Astrocyte of the hippocampus (primary cell): ENCODE measurements around the gene SLC9A2.

Experiments
- DNase-seq: peaks from one replicate; pipeline ENCODE4 v3.0.0; 2011; ENCODE audit warnings: low read depth, low spot score

Gene SLC9A2

DNA sequence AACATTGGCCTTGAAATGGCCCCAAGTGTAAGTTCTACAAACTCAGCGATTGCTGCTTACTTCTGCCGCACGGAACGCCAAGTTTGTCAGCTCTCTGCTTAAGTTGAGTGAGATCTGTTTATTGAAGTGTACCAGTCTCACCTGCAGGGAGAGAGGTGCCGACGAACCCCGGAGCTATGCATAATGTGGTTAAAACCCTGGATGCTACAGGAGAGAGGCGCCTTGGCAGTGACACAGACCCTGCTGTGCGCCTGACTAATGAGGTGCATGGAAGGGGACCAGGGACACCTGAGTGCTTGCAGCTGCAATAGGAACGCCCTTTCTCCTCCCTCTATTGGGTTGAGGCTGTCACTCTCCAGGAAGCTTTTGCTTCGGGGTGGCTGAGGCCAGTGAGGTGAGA lies 979 bp downstream of the SLC9A2 start:
- no peak for DNase-seq

DNA sequence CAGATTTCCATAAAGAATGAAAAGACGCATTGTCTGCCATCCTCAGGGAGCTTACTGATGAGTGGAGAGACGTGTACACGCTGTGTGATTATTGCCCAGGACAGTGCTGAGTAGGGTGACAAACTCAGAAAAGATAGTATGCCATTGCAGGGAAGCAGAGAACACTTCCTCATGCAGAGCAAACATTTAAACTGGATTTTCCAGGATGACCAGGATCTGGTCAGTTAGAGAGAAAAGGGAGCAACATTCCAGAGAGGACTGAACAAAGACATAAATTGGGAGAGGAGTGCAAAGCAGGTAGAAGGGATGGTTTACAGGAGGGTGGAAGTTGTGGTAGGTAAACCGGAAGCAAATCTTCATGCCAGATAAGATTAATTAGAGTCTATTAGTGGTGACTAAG lies 2.3 kb downstream of the SLC9A2 start:
- no peak for DNase-seq

DNA sequence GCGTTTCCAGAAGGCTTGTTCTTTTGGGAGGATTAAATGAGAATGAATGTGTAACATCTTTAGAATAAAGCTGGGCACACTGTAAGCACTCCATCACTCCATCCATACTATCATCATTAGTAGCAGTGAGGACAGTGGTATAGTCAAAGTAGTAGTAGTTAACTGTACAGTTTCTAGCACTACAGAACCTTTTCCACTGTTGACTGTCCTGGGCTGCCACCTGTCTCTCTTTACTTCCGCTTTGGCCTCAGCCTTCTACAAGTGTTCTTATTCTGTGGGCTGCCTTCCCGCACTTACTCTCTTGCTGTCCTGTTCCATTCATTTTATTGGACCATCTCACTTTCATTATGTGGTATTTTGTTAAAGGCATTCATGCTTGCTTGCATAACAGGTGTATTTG lies 3.3 kb downstream of the SLC9A2 start:
- DNase-seq, result no peak

DNA sequence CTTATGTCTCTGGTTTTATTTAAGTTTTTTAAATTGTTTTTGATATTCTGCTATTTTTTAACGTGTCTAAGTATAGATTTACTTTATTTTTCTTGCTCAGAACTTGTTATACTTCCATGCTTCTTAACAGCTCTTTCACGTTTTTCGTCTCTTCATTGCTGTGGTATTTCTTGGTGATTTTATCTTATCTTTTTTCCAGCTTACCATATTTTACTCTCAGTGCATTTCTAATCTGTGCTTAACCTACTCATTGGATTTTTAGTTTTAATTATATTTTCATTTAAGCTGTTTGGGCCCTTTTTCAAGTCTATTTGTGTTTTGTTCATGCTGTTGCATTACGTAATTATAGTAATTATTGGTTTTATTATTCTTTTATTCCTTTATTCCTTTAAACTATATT lies 11.1 kb downstream of the SLC9A2 start:
- DNase-seq, result no peak

DNA sequence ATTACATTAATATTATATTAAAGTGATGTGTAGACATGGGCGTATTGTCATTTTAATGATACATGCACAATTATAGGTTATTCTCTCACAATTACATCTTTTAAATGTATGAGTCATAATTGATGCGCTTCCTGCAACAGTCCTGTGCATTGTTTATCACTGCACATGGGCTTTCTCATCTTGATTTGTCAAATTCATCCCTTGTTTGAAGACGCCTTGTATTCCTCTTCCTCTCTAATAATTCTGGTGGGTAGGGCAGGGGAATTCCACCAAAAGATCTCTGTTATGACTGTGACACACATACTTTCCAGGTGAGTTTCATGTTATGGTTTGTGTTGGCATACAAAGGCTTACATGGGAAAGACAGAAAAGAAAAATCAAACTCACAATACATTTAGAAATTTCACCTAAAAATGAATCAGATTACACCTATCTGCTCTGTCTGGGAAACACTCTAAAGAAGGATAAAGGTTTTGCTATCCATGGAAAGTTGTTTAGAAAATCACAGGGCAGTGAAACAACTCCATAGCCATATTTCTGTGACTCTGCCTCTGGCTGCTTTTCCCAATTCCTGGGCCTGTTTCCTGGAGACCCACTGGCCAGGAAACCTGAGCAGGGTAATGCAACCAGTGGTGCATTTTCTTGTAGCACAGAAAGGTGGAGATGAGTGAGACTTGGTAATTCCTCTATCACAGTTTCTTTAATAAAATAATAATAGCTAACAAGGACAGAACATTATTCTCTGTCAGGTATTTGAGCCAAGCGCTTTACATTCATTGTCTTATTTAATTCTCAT lies 13.2 kb downstream of the SLC9A2 start:
- no peak for DNase-seq

DNA sequence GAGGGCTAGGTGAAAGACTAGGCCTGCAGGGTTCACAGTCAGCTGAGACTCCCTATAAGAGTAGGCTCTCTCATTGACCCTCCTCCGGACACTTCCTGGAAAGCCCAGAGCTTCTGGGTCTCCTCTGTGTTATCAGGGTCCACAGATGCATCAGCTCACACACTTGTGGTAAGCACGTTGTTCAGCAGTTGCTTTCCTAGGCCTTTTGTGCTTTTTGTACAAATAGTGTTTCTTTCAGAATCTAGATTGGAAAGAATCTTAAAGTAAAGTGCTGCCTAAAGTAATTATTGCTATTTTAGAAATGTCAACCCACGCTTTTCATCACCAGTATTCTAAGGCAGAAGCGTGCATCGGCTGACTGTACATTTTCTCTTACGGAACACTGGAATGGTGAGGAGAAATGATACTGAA lies 15.5 kb downstream of the SLC9A2 start:
- no peak for DNase-seq

DNA sequence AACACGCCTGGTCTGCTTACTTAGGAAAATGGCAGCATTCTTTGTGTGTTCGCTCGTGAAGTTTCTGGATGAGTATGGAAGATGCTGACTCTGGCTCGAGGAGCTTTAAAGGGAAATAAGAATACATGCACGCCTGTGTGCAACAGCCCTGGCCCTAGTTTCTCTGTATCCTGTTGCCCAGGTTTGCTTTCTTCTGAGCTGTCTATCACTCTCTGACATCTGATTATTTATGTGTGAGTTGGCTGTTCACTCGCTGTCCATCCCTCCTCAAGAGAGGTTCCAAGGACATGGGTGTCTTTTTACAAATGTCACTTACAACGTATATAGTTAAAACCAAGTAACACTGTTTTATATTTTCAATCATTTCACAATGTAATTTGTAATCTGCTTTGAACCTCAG lies 16.0 kb downstream of the SLC9A2 start:
- no peak for DNase-seq

DNA sequence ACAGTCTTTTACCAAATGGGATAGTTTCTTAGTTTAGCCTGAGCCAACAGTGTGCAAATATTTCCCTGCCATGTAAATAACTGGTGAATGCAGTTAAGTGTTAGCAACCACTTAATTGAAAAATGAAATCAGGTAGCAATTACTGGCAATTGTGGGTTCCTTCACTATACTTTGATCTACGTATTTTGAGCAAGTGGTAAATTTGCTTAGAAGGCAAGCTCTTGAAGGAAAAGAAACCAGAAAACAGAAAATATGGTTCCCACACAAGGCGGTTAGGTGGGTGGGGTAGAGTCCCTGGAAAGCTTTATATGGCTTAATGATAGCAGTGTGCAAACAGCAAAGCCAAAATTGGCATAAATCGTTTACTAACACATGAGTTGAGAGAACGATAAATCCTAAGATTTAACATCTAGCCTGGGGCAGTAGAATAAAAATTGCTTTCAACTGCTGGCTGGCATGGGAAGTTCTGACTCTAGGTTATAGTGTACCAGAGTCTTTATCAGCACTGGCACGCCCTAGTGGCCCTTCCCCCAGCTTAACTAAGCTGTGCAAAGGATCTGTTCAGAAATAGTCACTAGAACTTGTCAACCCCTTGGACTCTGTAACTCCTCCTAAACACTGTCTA lies 17.0 kb downstream of the SLC9A2 start:
- DNase-seq, result no peak

DNA sequence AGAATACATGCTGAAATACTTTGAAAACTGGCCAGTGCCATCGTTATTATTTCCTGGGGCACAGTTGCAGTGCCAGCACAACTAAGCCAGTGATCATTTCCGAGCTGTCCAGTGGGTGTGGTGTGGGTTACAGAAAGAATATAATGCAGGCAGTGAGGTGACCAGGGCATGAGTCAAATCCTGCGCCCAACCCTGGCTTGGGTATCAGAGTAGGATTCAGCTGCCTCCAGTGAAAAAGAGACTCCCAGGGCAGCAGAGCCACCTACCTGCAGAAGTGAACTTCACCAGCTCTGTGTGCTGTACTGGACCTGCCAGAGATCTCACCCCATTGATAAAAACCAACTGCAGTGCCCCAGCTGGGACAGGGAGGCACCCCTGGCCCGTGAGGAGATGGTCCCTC lies 18.0 kb downstream of the SLC9A2 start:
- DNase-seq, result no peak

DNA sequence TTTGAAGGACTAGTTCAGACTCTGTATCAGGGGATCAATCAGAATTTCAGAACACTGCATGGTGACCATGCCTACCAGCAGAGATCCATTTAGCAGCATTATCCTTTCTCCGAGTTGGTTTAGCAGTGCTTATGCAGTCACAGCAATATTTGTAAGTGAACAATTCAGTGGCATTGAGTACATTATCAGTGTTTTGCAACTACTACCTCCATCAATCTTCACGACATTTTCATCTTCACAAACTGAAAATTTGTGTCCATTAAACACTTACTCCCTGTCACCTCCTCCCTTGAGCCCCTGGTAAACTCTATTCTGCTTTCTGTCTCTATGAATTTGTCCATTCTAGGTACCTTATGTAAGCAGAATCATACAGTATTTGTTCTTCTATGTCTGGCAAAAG lies 20.1 kb downstream of the SLC9A2 start:
- no peak for DNase-seq

DNA sequence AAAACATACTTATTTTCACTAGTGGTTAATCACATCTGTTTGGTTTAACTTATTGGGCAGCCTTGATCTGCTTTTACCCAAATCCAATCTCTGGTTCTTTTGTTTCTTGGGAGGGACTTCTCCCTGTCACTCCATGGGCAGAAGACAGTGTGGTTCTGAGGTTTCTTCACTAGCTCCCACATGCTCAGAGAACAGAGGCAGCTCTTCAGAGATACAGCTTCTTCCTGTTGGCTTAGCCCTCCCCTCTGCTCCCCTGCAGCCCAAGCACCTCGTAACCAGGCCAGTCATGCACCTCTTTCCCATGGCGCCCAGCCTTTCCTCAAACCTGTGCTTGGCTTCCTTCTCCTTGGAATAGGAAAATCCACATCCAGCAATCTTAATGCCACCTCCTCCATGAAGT lies 32.8 kb downstream of the SLC9A2 start:
- no peak for DNase-seq

DNA sequence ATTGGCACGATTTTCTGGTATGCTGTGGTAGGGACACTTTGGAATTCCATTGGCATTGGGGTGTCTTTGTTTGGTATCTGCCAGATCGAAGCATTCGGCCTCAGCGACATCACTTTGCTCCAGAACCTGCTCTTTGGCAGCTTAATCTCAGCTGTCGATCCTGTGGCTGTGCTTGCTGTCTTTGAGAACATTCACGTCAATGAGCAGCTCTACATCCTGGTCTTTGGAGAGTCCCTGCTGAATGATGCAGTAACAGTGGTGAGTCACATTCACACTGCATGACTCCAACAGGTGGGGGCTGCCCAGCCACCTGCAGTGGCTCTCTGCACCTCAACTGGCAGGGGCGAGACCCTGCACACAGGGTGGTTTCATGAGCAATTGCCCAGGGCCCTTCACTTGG lies 38.4 kb downstream of the SLC9A2 start:
- DNase-seq, result peak; percentile 40

DNA sequence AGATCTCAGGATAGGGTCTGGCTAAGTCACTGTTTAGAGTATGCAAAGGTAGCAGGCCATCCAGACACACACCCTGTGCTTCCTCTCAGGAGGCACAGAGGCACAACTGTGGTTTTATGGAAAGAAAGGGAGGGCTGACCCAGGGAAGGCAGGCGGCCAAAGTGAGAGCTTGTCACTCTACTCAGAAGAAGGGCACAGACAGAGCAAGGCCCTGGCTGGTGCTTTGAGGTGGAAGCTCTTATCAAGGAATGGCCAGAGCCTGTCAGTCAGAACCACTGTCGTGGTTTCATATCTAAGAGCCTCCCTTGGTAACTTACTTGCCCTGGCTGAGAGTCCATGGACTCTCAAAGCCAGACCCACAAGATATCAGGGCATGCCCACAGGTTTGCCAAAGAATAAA lies 40.7 kb downstream of the SLC9A2 start:
- peak; percentile 10 for DNase-seq

DNA sequence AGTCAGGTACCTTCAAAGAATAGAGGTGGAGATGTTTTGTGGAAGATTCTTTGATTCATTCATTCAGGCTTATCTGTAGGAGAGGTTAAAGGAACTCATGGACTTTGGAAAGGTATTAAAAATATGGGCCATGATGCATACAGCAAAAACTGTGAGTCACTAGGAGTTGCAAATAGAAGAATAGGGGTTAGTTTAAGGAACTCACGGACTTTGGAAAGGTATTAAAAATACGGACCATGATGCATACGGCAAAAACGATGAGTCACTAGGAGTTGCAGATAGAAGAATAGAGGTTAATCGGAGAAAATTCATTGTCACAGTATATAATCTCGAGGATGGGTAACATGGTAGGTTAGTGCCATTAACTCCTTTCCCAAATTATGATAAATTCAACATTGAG lies 41.2 kb downstream of the SLC9A2 start:
- DNase-seq, result no peak

DNA sequence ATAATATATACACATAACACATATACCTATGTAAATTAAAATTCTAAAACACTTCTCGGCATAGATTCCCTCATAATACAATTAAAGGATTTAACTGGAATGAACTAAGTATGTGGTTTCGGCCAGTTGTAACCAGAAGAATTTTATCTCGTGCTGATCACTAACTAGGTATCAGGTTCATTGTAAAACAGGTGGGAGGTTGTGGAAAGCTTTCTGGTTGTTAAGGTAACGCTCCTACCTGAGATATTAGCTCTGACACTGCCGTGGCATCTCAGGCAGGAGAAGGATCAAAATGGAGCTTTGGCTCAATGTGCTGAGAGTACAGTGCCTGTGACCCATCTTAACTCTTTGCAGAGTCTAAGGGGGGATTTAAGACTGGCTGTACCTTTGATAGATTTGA lies 42.5 kb downstream of the SLC9A2 start:
- no peak for DNase-seq

DNA sequence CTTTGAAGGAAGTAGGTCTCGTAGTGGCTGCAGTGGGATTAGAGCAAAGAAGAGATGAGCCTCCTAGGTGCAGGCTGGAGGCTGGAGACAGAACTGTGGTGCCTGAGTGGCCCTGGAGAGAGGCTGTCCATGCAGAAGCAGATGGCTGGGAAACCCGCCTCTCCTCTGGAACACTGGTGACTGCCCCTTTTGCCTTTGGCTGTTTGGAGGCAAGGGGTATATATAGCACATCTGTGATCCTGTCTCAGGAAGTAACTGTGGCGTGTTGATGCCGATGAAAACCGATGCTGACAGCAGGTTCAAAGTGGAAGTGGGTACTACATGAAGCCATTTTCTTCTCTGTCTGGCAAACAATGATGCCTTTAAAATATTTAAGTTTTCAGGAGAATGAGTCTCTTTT lies 43.5 kb downstream of the SLC9A2 start:
- DNase-seq, result no peak

DNA sequence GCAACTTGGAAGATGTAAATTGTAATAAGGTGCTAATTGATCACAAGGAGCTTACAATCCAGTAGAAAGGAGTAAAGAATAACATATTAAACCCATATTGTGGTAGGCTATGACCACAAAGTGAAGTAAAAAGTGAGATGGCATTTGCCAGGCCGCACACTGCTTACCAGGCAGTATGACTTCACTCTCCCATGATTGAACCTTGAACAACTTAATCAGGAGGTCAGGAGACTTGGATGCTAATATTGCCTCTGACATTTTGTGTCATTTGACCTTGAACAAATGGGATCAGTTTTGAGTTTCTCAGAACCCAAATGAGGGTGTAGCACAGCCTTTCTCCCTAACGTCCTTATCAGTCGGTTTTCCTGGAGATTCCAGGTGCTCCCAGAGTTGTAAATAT lies 44.0 kb downstream of the SLC9A2 start:
- no peak for DNase-seq

DNA sequence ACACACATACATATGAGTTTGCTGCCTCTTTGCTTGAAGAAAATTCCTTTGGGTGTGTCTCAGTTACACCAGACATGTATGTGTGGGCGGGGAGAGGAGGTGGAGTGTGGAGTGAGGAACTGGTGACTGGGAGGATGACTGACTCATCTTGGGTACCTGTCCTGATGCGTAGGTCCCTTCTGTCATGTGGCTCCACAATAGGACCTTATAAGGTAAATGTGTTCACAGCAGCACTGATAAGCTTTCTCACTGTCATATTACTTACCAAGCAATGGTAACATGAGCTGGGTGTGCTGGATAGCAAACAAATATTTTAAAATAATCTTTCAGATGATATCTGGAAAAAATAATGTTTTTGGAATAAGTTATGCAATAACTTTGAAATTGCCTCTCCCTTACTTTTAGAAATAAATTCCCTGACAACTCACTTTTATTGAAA lies 45.1 kb downstream of the SLC9A2 start:
- DNase-seq, result peak; percentile 12

DNA sequence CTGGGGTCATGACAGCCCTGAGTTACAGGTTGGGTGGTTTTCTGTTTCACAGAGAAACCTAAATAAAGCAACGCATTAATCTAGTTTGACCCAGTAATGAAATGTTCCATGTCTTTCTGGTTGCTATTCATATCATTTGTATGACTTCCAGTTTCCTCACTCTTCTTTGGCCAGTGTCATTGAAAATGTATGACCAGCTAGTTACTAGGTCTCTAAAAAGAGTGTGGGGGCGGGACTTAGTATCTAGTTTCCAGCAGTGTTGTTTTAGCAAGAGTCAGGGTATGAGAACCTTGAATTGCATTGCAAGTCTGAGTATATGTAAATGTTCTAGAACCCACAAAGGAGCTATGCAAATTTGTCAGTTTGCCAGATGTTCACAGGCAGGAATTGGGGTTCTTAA lies 47.7 kb downstream of the SLC9A2 start:
- DNase-seq, result no peak

DNA sequence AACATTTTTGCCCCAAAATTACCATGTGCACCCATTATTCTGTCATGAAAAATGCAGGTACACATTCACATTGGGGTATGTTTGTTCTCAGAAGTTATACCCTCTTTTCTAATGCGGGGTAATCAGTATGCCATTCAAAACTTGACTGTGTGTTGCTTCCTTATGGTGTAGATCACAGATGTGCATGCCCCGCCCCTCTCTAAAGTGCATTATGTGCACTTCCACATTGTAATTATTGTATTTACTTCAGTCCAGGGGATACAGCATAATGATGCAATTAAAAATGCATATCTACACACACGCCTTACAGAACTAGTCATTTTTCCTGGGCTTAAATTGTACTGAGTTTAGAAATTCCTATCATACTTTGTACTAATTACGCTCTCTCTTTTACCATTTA lies 48.8 kb downstream of the SLC9A2 start:
- DNase-seq, result no peak

DNA sequence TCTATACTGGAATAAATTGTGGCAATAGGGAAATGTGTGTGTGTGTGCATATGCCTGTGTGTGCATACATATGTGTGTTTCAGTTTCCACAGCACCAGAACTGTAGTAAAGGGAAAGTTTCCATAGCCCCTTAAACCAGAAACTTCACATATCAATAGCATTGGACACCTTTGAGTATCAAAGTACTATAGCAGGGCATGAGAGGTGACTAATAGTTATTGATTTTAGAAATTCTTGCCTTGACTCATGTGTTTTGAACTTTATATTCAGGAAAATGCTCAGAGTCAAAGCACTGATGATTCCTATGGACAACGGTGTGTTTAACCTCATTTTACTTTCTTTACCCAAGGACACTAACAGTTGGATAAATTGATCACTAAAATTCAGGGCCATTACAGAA lies 50.0 kb downstream of the SLC9A2 start:
- no peak for DNase-seq

DNA sequence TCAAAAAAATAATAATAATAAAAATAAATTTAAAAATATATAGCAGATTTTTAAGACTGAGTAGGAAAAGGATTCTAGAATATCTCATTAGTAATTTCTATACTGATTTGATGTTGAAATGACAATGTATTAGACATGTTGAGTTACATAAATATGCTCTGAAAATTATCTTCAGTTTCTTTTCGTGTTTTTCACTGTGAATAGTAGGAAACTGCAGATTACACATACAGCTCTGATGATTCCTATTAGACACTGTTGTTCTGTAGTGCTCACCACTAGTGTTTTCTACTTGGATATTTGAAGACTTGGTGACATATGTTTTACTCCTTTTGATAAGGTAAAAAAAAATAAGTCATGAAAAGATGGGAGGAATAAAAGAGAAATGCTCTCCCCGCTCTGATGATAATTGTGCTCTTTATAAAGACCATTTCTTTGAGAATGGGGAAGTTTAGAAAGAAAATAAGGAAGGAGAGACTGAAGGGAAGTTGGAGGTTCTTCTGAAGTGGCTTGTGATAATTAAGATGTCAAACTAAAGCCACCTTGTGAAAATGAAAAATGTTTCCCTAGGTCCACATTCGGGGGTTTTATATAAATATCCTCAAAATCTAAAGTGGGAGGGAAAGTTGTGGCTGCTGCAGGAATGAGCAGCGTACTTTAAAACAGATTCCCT lies 52.9 kb downstream of the SLC9A2 start:
- DNase-seq, result no peak

DNA sequence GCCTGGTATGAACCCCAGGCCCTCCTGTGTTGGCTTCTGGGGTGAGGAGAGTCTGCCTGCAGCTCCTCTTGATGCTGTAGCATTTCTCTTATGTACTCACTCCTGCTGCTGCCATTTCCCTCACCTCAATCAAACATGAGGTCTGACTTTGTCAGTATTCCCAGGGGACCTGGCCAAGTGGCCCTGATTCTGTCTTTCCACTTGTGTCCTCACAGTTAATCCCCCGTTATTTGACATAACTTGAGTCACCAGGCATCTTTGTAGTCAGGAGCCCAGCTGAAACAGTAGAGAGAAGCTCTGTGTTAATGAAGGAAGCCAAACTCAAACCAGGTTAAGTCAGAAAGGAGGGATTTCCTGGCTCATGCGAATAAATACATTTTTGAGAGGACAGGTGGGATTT lies 55.0 kb downstream of the SLC9A2 start:
- no peak for DNase-seq
